Stimulated activated CD4-positive, alpha-beta T cell treated with anti-CD3 and anti-CD28 coated beads, Interleukin-12 subunit alpha, Interleukin-12 subunit beta, amount 100 ng/mL, for 24 hours (primary cell): ENCODE results near the gene DGUOK.
"Not testable (repeated sequence)": the region's sequence is repeated elsewhere in the genome, so short reads cannot be mapped to it uniquely, and the experiment has no call there.

Experiments
- DNase-seq, 2 experiments: peaks; one replicate each; pipeline ENCODE4 v3.0.0-alpha.2; 2020; ENCODE audit warnings: low read depth in 2 of 2

Gene DGUOK

DNA sequence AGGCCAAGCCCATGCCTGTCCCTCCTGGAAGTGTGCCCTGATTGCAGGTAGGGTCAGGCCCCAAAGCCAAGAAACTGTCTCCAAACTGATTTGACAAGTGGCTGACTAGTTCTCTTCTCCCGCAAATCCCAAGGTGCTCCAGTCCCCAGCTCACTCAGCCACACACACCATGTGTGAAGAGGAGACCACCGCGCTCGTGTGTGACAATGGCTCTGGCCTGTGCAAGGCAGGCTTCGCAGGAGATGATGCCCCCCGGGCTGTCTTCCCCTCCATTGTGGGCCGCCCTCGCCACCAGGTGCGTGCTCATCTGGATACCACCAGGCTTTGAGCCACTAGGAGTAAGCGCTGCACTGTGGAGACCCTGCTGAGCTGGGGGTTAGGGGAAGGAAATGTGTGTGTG is 25.5 kb upstream of the DGUOK start:
- no peak for DNase-seq

DNA sequence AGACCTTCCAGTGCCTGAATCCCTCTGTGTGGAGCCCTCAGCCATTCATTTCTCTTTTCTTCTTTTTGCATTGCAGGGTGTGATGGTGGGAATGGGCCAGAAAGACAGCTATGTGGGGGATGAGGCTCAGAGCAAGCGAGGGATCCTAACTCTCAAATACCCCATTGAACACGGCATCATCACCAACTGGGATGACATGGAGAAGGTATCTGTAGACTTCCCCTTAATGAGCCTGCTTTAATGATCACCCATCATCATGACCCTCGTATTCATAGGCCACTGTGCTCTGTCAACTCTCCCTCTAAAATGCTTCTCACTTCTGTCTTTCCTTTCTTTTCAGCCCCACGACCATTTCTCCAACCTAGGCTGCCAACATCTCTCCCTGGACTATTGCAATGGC is 24.4 kb upstream of the DGUOK start:
- DNase-seq, result no peak

- no peak for DNase-seq
Measured at GRCh38 chr2:73903313-73903712, 23.4 kb upstream of the DGUOK start.

- DNase-seq, result not testable (repeated sequence)
Measured at GRCh38 chr2:73903949-73904613, 22.6 kb upstream of the DGUOK start.

- no peak for DNase-seq
Measured at GRCh38 chr2:73904952-73905351, 21.7 kb upstream of the DGUOK start.

DNA sequence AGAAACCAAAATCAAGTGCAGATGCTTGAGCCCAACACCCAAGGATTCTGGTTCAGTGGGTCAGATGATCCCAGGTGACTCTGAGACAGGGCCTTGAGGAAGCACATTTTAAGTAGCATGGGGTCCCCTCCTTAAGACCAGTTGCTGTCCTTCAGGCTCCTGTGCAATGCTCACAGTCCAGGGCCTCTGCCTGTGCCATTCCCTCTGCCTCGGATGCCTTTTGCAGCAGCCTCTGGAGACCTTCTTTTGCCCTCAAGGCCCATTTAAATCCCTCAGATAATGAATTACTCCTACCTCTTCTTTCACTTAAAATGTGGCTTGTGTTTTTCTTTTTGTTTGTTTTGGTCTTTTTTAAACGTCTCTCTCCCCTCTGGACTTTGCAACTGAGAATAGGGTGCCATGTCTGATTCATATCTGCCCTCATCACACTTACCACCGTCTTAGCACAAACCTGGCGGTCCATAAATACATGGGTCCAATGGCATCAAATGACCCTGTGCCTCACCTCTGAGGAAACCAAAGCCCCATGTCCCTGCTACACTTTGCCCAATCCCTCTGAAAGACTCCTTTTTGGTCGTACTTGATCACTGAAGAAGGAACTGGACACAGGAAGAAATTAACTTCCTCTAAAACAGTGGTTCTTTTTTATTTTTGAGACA is 19.7 kb upstream of the DGUOK start:
- DNase-seq, result no peak

- DNase-seq, result no peak
Measured at GRCh38 chr2:73907840-73908452, 18.7 kb upstream of the DGUOK start.

GRCh38 chr2:73908689-73909652 is 17.7 kb upstream of the DGUOK start:
- no peak for DNase-seq

- DNase-seq, result no peak
Measured at GRCh38 chr2:73910873-73911547, 15.7 kb upstream of the DGUOK start.

DNA sequence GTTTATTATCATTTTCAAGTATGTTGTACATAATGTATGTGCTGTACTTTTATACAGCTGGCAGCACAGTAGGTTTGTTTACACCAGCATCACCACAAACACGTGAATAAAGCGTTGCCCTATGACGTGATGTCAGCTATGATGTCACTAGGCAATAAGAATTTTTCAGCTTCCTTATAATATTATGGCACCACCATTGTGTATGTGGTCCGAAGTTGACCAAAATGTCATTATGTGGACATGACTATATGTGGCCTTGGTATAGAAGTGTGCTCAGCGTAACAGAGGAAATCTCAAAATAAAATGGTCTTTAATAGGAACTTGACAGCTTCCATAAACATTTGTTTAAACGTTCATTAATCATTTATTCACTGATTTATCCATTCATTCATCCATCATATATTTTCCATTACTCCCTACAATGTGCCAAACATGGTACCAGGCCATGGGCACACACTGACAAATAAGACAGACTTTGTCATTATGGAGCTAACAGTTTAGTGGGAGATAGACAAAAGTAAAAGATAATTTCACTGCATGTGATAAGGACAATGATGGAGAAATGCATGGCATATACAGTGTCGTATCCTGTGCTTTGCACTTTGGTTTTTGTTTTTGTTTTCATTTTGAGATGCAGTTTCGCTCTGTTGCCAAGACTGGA is 15.0 kb upstream of the DGUOK start:
- DNase-seq, result no peak

GRCh38 chr2:73913414-73914054 is 13.1 kb upstream of the DGUOK start:
- no peak for DNase-seq

DNA sequence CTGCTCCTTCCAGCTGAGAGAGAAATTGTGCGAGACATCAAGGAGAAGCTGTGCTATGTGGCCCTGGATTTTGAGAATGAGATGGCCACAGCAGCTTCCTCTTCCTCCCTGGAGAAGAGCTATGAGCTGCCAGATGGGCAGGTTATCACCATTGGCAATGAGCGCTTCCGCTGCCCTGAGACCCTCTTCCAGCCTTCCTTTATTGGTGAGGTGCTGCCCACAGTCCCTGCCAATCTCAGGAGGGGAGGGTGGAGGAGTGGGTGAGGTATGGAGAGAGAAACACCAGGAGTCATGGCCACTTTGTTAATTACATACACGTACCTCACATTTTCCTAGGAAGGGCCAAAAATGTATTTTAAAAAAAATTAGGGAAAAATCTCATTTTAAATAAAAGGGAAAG is 12.0 kb upstream of the DGUOK start:
- no peak for DNase-seq

DNA sequence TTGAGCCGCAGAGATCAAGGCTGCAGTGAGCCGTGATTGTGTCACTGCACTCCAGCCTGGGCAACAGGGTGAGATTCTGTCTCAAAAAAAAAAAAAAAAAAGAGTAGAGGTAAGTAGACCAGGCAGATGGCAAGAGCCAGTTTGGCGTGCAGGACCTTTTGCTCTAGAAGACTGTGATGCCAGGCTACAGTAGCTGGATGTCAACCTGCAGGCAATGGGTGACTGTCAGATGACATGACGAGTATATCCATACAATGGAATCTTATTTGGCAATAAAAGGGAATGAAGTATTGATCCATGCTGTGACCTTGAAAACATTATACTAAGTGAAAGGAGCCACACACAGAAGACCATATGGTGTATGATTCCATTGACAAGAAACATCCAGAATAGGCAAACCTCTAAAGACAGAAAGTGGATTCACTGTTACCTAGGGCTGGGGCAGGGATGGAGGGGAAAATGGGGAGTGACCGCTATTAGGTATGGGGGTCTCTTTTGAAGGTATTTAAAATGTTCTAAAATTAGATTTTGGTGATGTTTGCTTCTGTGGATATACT is 11.2 kb upstream of the DGUOK start:
- DNase-seq, result no peak

GRCh38 chr2:73916666-73917065 is 10.0 kb upstream of the DGUOK start:
- no peak for DNase-seq

- no peak for DNase-seq
Measured at GRCh38 chr2:73917296-73917695, 9.4 kb upstream of the DGUOK start.

DNA sequence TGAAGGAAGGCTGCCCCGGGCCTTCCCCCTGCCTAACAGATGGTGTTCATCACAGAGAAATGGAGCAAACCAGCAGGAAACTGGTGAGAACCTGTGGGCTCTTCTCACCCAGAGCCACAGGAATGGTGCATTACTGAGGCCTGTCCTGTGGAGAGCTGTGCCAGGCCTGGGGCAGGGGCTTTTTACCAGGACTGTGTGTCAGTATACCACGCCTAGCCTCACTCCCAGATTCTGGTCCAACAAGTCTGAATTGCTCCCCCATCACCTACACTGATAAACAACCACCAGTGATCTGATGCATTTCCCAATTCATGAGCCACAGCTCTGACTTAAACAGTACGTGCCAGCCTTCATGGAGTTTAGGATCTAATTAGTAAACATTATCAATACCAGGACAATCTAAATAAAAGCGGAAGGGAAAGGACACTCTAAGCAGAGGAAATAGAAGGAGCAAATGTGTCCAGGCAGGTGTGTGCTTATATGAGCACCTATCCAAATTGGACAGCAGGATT is 8.9 kb upstream of the DGUOK start:
- no peak for DNase-seq

DNA sequence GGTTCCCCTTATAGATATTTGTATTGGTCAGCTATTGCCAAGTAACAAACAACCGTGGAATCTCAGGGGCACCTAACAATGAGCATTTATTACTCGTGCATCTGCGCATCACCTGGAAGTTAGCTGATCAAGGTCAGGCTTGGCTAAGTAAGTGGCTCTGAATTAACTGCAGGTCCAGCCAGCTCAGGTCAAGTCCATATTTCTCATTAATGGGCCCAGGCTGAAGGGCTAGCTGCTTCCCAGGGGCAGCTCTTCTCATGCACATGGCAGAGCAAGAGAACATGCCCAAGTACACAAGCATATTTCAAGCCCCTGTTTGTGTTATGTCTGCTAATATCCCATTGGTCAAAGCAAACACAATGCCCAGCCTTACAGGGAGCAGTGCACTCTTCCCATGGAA is 7.8 kb upstream of the DGUOK start:
- no peak for DNase-seq

DNA sequence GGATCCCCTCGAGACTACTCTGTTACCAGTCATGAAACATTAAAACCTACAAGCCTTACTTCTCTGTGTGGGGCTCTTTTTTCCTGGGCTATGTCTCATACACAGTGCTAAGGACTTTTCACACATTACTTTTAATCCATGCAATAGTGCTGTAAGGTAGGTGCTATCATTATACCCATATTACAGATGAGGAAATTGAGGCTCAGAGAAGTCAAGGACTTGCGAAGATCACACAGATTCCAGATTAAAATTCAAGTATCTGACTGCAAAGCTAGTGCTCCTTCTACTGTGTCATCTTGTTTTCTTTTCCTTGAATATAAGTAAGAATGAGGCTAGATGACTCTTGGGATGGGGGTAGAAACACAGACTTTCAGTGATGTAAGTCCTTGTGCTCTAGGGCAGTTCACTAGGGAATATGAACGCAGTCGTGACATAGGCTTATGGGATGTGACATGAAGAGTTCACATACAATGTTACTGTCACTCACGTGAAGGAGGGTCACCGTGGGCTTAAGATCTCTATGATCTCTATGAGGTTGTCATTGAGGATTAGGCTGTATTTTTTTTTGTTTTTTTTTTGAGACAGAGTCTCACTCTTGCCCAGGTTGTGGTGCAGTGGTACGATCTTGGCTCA is 7.0 kb upstream of the DGUOK start:
- DNase-seq, result no peak
